ENCODE measurements around the gene VPS13D.

VPS13D gene

GRCh38 chr1:12441414-12442105 is 211.7 kb downstream of the VPS13D start:
- Histone ChIP-seq H3K27me3 (ENCODE audit: control insufficient read depth, insufficient read depth, low read length, poor library complexity, severe bottlenecking) (no peaks in the 10 kb centered on the region), H3K27ac (ENCODE audit: insufficient read depth, low read depth, low read length, poor library complexity, severe bottlenecking) (no peak overlapping the region), H3K9me3 (ENCODE audit: control insufficient read depth, low read length) (no peaks in the 10 kb centered on the region), H3K4me1 (ENCODE audit: control insufficient read depth, insufficient read depth, low read length) (peaks cover 2% of the 10 kb centered on the region), H3K4me3 (ENCODE audit: insufficient read depth, low read depth, low read length) (no peak overlapping the region), H3K36me3 (ENCODE audit: control insufficient read depth, insufficient read depth, low read length) (no peaks in the 10 kb centered on the region)
- WGBS, 2 experiments: 94 to 97% methylated on average over 7 of the region's 7 CpGs

GRCh38 chr1:12442217-12442616 is 212.4 kb downstream of the VPS13D start:
- Histone ChIP-seq H3K27ac (ENCODE audit: insufficient read depth, low read depth, low read length, poor library complexity, severe bottlenecking) (no peak overlapping the region), H3K4me1 (ENCODE audit: control insufficient read depth, insufficient read depth, low read length) (peaks cover 2% of the 10 kb centered on the region), H3K9me3 (ENCODE audit: control insufficient read depth, low read length) (no peaks in the 10 kb centered on the region), H3K4me3 (ENCODE audit: insufficient read depth, low read depth, low read length) (no peak overlapping the region), H3K36me3 (ENCODE audit: control insufficient read depth, insufficient read depth, low read length) (no peaks in the 10 kb centered on the region), H3K27me3 (ENCODE audit: control insufficient read depth, insufficient read depth, low read length, poor library complexity, severe bottlenecking) (no peaks in the 10 kb centered on the region)
- WGBS, 2 experiments: 100% methylated on average over 1 of the region's 1 CpG; no CpG with 5 or more reads in 1 of the 2 experiments

- Histone ChIP-seq H3K27me3 (ENCODE audit: control insufficient read depth, insufficient read depth, low read length, poor library complexity, severe bottlenecking) (no peaks in the 10 kb centered on the region), H3K36me3 (ENCODE audit: control insufficient read depth, insufficient read depth, low read length) (no peaks in the 10 kb centered on the region), H3K9me3 (ENCODE audit: control insufficient read depth, low read length) (no peaks in the 10 kb centered on the region), H3K4me3 (ENCODE audit: insufficient read depth, low read depth, low read length) (no peak overlapping the region), H3K4me1 (ENCODE audit: control insufficient read depth, insufficient read depth, low read length) (peaks cover 8% of the 10 kb centered on the region), H3K27ac (ENCODE audit: insufficient read depth, low read depth, low read length, poor library complexity, severe bottlenecking) (no peak overlapping the region)
These were observed 213.3 kb downstream of the VPS13D start for GRCh38 chr1:12443151-12443550.

- WGBS, 2 experiments: 95 to 98% methylated on average over 3 to 4 of the region's 4 CpGs
- H3K4me3 ChIP-seq (ENCODE audit: insufficient read depth, low read depth, low read length): no peak overlapping the region
- H3K27me3 ChIP-seq (ENCODE audit: control insufficient read depth, insufficient read depth, low read length, poor library complexity, severe bottlenecking): no peaks in the 10 kb centered on the region
- H3K36me3 ChIP-seq (ENCODE audit: control insufficient read depth, insufficient read depth, low read length): no peaks in the 10 kb centered on the region
- H3K9me3 ChIP-seq (ENCODE audit: control insufficient read depth, low read length): no peaks in the 10 kb centered on the region
- H3K4me1 ChIP-seq (ENCODE audit: control insufficient read depth, insufficient read depth, low read length): peaks cover 14% of the 10 kb centered on the region
- H3K27ac ChIP-seq (ENCODE audit: insufficient read depth, low read depth, low read length, poor library complexity, severe bottlenecking): no peak overlapping the region
These were observed 214.6 kb downstream of the VPS13D start for GRCh38 chr1:12444329-12444841.

- Histone ChIP-seq H3K27me3 (ENCODE audit: control insufficient read depth, insufficient read depth, low read length, poor library complexity, severe bottlenecking) (no peaks in the 10 kb centered on the region), H3K4me3 (ENCODE audit: insufficient read depth, low read depth, low read length) (no peak overlapping the region), H3K9me3 (ENCODE audit: control insufficient read depth, low read length) (no peaks in the 10 kb centered on the region), H3K4me1 (ENCODE audit: control insufficient read depth, insufficient read depth, low read length) (peaks cover 14% of the 10 kb centered on the region), H3K27ac (ENCODE audit: insufficient read depth, low read depth, low read length, poor library complexity, severe bottlenecking) (no peak overlapping the region), H3K36me3 (ENCODE audit: control insufficient read depth, insufficient read depth, low read length) (no peaks in the 10 kb centered on the region)
- WGBS, 2 experiments: 93 to 97% methylated on average over 3 of the region's 3 CpGs
These were observed 215.4 kb downstream of the VPS13D start for GRCh38 chr1:12445257-12445656.

GRCh38 chr1:12446593-12446992 is 216.8 kb downstream of the VPS13D start:
- Histone ChIP-seq H3K4me1 (ENCODE audit: control insufficient read depth, insufficient read depth, low read length) (peaks cover 14% of the 10 kb centered on the region), H3K27ac (ENCODE audit: insufficient read depth, low read depth, low read length, poor library complexity, severe bottlenecking) (no peak overlapping the region), H3K36me3 (ENCODE audit: control insufficient read depth, insufficient read depth, low read length) (no peaks in the 10 kb centered on the region), H3K9me3 (ENCODE audit: control insufficient read depth, low read length) (no peaks in the 10 kb centered on the region), H3K4me3 (ENCODE audit: insufficient read depth, low read depth, low read length) (no peak overlapping the region), H3K27me3 (ENCODE audit: control insufficient read depth, insufficient read depth, low read length, poor library complexity, severe bottlenecking) (no peaks in the 10 kb centered on the region)
- WGBS, 2 experiments: 91 to 94% methylated on average over 2 of the region's 2 CpGs

- H3K36me3 ChIP-seq (ENCODE audit: control insufficient read depth, insufficient read depth, low read length): no peaks in the 10 kb centered on the region
- no peaks in the 10 kb centered on the region for H3K27me3 ChIP-seq (ENCODE audit: control insufficient read depth, insufficient read depth, low read length, poor library complexity, severe bottlenecking)
- H3K27ac ChIP-seq (ENCODE audit: insufficient read depth, low read depth, low read length, poor library complexity, severe bottlenecking): no peak overlapping the region
- H3K4me3 ChIP-seq (ENCODE audit: insufficient read depth, low read depth, low read length): no peak overlapping the region
- H3K4me1 ChIP-seq (ENCODE audit: control insufficient read depth, insufficient read depth, low read length): peaks cover 14% of the 10 kb centered on the region
- WGBS, 2 experiments: 92 to 93% methylated on average over 3 of the region's 3 CpGs
- no peaks in the 10 kb centered on the region for H3K9me3 ChIP-seq (ENCODE audit: control insufficient read depth, low read length)
These were observed 217.5 kb downstream of the VPS13D start for GRCh38 chr1:12447307-12447706.

GRCh38 chr1:12447849-12448312 is 218.1 kb downstream of the VPS13D start:
- Histone ChIP-seq H3K27me3 (ENCODE audit: control insufficient read depth, insufficient read depth, low read length, poor library complexity, severe bottlenecking) (no peaks in the 10 kb centered on the region), H3K36me3 (ENCODE audit: control insufficient read depth, insufficient read depth, low read length) (no peaks in the 10 kb centered on the region), H3K9me3 (ENCODE audit: control insufficient read depth, low read length) (no peaks in the 10 kb centered on the region), H3K4me3 (ENCODE audit: insufficient read depth, low read depth, low read length) (no peak overlapping the region), H3K27ac (ENCODE audit: insufficient read depth, low read depth, low read length, poor library complexity, severe bottlenecking) (no peak overlapping the region), H3K4me1 (ENCODE audit: control insufficient read depth, insufficient read depth, low read length) (peaks cover 14% of the 10 kb centered on the region)
- 91 to 94% methylated on average over 7 of the region's 7 CpGs for WGBS, 2 experiments

GRCh38 chr1:12448746-12449177 is 218.9 kb downstream of the VPS13D start:
- Histone ChIP-seq H3K27me3 (ENCODE audit: control insufficient read depth, insufficient read depth, low read length, poor library complexity, severe bottlenecking) (no peaks in the 10 kb centered on the region), H3K27ac (ENCODE audit: insufficient read depth, low read depth, low read length, poor library complexity, severe bottlenecking) (no peak overlapping the region), H3K9me3 (ENCODE audit: control insufficient read depth, low read length) (no peaks in the 10 kb centered on the region), H3K4me3 (ENCODE audit: insufficient read depth, low read depth, low read length) (no peak overlapping the region), H3K4me1 (ENCODE audit: control insufficient read depth, insufficient read depth, low read length) (peaks cover 14% of the 10 kb centered on the region), H3K36me3 (ENCODE audit: control insufficient read depth, insufficient read depth, low read length) (no peaks in the 10 kb centered on the region)
- WGBS, 2 experiments: 91 to 92% methylated on average over 3 of the region's 3 CpGs

GRCh38 chr1:12450090-12450755 is 220.4 kb downstream of the VPS13D start:
- Histone ChIP-seq H3K27me3 (ENCODE audit: control insufficient read depth, insufficient read depth, low read length, poor library complexity, severe bottlenecking) (no peaks in the 10 kb centered on the region), H3K27ac (ENCODE audit: insufficient read depth, low read depth, low read length, poor library complexity, severe bottlenecking) (no peak overlapping the region), H3K4me1 (ENCODE audit: control insufficient read depth, insufficient read depth, low read length) (peaks cover 11% of the 10 kb centered on the region), H3K36me3 (ENCODE audit: control insufficient read depth, insufficient read depth, low read length) (no peaks in the 10 kb centered on the region), H3K4me3 (ENCODE audit: insufficient read depth, low read depth, low read length) (no peak overlapping the region), H3K9me3 (ENCODE audit: control insufficient read depth, low read length) (no peaks in the 10 kb centered on the region)
- 93 to 95% methylated on average over 10 of the region's 10 CpGs for WGBS, 2 experiments
